DOHH2 (cell line): Measurements from ENCODE around the gene NPAS3.

Experiments
- H3F3A ChIP-seq: fragments of 200-600 bp; sonication (generic), shearing (Covaris generic); 2 replicates; pipeline ENCODE4 v1.6.0; 2016; ENCODE audit warnings: antibody characterized with exemption, mild to moderate bottlenecking; ENCODE audit not compliant: control insufficient read depth, insufficient read depth
- H3K27ac ChIP-seq: fragments of 200-600 bp; sonication (generic); 2 replicates; pipeline ENCODE4 v1.5.1; 2014; ENCODE audit warnings: low read depth, mild to moderate bottlenecking, low read length, moderate library complexity
- H3K27me3 ChIP-seq: fragments of 200-600 bp; sonication (generic); 2 replicates; pipeline ENCODE4 v1.6.1; 2014; ENCODE audit warnings: mild to moderate bottlenecking, low read length, mixed read lengths; ENCODE audit not compliant: control insufficient read depth
- H3K36me3 ChIP-seq: fragments of 200-600 bp; sonication (generic); 2 replicates; pipeline ENCODE4 v1.6.1; 2014; ENCODE audit warnings: mild to moderate bottlenecking, low read length, moderate library complexity, mixed read lengths; ENCODE audit not compliant: control insufficient read depth
- H3K4me1 ChIP-seq: fragments of 200-600 bp; sonication (generic); 2 replicates; pipeline ENCODE4 v1.6.1; 2014; ENCODE audit warnings: mild to moderate bottlenecking, low read length, mixed read lengths; ENCODE audit not compliant: control insufficient read depth
- H3K4me2 ChIP-seq: fragments of 200-600 bp; sonication (generic); 2 replicates; pipeline ENCODE4 v1.6.0; 2014; ENCODE audit warnings: mild to moderate bottlenecking, low read length, moderate library complexity
- H3K4me3 ChIP-seq: fragments of 200-600 bp; sonication (generic); 2 replicates; pipeline ENCODE4 v1.5.1; 2014; ENCODE audit warnings: mild to moderate bottlenecking, low read length, mixed read lengths
- H3K79me2 ChIP-seq: fragments of 200-600 bp; sonication (generic); 2 replicates; pipeline ENCODE4 v1.6.1; 2014; ENCODE audit warnings: mild to moderate bottlenecking, low read length, mixed read lengths; ENCODE audit not compliant: control insufficient read depth
- H3K9me2 ChIP-seq: fragments of 200-600 bp; sonication (generic); replicated peaks from 2 replicates; pipeline ENCODE4 v1.6.1; 2014; ENCODE audit warnings: mild to moderate bottlenecking, low read length, mixed read lengths; ENCODE audit not compliant: control insufficient read depth
- H3K9me3 ChIP-seq: fragments of 200-600 bp; sonication (generic); 2 replicates; pipeline ENCODE4 v1.6.1; 2014; ENCODE audit warnings: antibody characterized with exemption, low read length, mixed read lengths; ENCODE audit not compliant: control insufficient read depth, insufficient read depth
- H4K20me1 ChIP-seq: fragments of 200-600 bp; sonication (generic); 2 replicates; pipeline ENCODE4 v1.6.0; 2014; ENCODE audit warnings: low read depth, mild to moderate bottlenecking, antibody characterized with exemption, low read length, moderate library complexity; ENCODE audit not compliant: control insufficient read depth, insufficient read depth
- CTCF ChIP-seq: fragments of 200-600 bp; sonication (generic); IDR thresholded peaks from one replicate; pipeline ENCODE4 v1.5.1; 2014; ENCODE audit warnings: antibody characterized with exemption, mild to moderate bottlenecking, low read depth, low read length; ENCODE audit not compliant: poor library complexity, severe bottlenecking
- EZH2phosphoT487 ChIP-seq: fragments of 200-600 bp; sonication (generic); IDR thresholded peaks from 2 replicates; pipeline ENCODE4 v1.6.1; 2017; ENCODE audit warnings: borderline replicate concordance, mild to moderate bottlenecking, antibody characterized with exemption, low read length, moderate library complexity, mixed read lengths

The NPAS3 gene

GRCh38 chr14:33548606-33549005 is 609.9 kb downstream of the NPAS3 start:
- H3K4me3 ChIP-seq, result no peak overlapping the region
- H3K4me1 ChIP-seq, result no peaks in the 10 kb centered on the region
- H3K4me2 ChIP-seq, result no peak overlapping the region
- no peaks in the 10 kb centered on the region for H3K79me2 ChIP-seq
- no peaks in the 10 kb centered on the region for H3K27me3 ChIP-seq
- no peaks in the 10 kb centered on the region for H3F3A ChIP-seq
- H4K20me1 ChIP-seq, result no peaks in the 10 kb centered on the region
- H3K27ac ChIP-seq, result no peak overlapping the region
- H3K9me2 ChIP-seq, result no peaks in the 10 kb centered on the region
- no peaks in the 10 kb centered on the region; the same call in 1 of the 2 replicates for H3K9me3 ChIP-seq
- no peaks in the 10 kb centered on the region for H3K36me3 ChIP-seq
- TF ChIP-seq EZH2phosphoT487 (no peak), CTCF (no peak)

GRCh38 chr14:33551963-33552362 is 613.3 kb downstream of the NPAS3 start:
- no peak overlapping the region for H3K4me2 ChIP-seq
- H3K4me3 ChIP-seq, result no peak overlapping the region
- no peak overlapping the region for H3K27ac ChIP-seq
- no peak for TF ChIP-seq CTCF
- no peak for TF ChIP-seq EZH2phosphoT487
- no peaks in the 10 kb centered on the region for H3F3A ChIP-seq
- H3K79me2 ChIP-seq, result no peaks in the 10 kb centered on the region
- no peaks in the 10 kb centered on the region for H3K36me3 ChIP-seq
- no peaks in the 10 kb centered on the region for H3K9me3 ChIP-seq
- no peaks in the 10 kb centered on the region for H3K27me3 ChIP-seq
- H3K9me2 ChIP-seq, result no peaks in the 10 kb centered on the region
- H4K20me1 ChIP-seq, result no peaks in the 10 kb centered on the region
- H3K4me1 ChIP-seq, result no peaks in the 10 kb centered on the region

- no peaks in the 10 kb centered on the region for H3K79me2 ChIP-seq
- no peaks in the 10 kb centered on the region for H3K27me3 ChIP-seq
- no peak overlapping the region for H3K27ac ChIP-seq
- H3K4me3 ChIP-seq, result no peak overlapping the region
- H4K20me1 ChIP-seq, result no peaks in the 10 kb centered on the region
- no peak for TF ChIP-seq EZH2phosphoT487
- no peak for TF ChIP-seq CTCF
- no peaks in the 10 kb centered on the region for H3K4me1 ChIP-seq
- no peaks in the 10 kb centered on the region for H3F3A ChIP-seq
- H3K9me2 ChIP-seq, result no peaks in the 10 kb centered on the region
- no peaks in the 10 kb centered on the region for H3K9me3 ChIP-seq
- no peaks in the 10 kb centered on the region for H3K36me3 ChIP-seq
- H3K4me2 ChIP-seq, result no peak overlapping the region
Measured at GRCh38 chr14:33553706-33554278, 615.1 kb downstream of the NPAS3 start.
